Stromal cell of bone marrow (primary cell): ENCODE results near the gene EXOG.

ENCODE experiments used
- DNase-seq: peaks from one replicate; pipeline ENCODE4 v3.0.0-alpha.2; 2012; ENCODE audit warnings: low read depth

Gene EXOG, protein sequence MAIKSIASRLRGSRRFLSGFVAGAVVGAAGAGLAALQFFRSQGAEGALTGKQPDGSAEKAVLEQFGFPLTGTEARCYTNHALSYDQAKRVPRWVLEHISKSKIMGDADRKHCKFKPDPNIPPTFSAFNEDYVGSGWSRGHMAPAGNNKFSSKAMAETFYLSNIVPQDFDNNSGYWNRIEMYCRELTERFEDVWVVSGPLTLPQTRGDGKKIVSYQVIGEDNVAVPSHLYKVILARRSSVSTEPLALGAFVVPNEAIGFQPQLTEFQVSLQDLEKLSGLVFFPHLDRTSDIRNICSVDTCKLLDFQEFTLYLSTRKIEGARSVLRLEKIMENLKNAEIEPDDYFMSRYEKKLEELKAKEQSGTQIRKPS

DNA sequence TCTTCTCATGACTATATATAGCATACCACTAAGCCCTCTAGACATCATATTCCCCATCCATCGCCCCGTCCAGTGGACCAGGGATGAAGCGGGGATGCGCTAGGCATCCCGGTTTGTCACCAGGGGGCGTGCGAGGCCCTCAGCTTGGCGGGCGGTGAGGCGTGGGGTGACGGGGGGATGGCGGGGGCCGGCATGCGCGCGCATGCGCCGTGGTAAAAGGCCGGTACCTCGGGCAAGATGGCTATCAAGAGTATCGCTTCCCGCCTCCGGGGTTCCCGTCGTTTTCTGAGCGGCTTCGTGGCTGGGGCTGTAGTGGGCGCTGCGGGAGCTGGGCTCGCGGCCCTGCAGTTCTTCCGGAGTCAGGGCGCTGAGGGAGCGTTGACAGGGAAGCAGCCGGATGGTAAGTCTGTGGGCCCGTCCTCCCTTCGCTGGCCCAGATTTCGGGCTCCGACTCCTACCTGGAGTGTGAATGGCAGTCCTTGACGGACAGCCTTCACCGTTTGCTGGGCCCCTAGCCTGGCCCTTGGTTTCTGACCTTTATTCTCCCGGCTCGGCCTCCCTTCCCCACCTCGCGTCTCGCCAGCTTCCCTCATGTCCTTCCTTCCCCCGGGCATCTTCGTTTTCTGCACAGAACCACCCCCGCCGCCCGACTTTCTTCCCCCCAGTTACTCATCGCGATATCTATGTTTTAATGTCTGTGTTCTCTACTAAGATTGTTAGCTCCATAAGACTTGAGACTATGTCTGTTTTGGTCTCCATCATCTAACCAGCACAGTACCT, at the start of gene EXOG:
EXOG (plus strand) TSS at position 210 of the 780 bp plus-strand sequence; CDS start at position 238, 28 bp downstream.
- peak; percentile 81 for DNase-seq

DNA sequence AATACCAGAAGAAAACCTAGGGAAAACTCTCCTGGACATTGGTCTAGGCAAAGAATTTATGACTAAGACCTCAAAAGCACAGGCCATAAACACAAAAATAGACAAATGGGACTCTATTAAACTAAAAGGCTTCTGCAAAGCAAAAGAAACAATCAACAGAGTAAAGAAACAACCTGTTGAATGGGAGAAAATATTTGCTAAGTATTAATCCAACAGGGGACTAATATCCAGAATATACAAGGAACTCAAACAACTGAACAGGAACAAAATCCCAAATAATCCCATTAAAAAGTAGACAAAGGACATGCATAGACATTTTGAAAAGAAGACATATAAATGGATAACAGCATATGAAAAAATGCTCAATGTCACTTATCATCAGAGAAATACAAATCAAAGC, 49.3 kb upstream of the EXOG start:
- DNase-seq: no peak

DNA sequence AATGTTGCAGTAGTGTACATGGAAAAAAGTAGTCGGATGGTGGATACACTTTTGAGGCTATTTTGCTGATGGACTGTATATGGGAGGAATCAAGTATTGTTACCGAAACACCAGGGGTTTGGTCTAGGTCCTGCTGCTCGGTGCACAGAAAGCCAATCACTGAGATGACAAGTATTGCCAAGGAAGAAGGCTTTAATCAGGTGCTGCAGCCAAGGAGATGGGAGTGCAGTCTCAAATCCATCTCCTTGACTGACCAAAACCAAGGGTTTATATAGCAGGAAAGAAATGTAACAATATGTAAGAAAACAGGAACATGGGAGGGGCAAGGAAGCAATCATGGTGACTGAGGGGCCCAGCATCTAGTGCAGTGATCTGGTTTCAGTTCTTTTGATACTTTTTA, 45.3 kb upstream of the EXOG start:
- no peak for DNase-seq

DNA sequence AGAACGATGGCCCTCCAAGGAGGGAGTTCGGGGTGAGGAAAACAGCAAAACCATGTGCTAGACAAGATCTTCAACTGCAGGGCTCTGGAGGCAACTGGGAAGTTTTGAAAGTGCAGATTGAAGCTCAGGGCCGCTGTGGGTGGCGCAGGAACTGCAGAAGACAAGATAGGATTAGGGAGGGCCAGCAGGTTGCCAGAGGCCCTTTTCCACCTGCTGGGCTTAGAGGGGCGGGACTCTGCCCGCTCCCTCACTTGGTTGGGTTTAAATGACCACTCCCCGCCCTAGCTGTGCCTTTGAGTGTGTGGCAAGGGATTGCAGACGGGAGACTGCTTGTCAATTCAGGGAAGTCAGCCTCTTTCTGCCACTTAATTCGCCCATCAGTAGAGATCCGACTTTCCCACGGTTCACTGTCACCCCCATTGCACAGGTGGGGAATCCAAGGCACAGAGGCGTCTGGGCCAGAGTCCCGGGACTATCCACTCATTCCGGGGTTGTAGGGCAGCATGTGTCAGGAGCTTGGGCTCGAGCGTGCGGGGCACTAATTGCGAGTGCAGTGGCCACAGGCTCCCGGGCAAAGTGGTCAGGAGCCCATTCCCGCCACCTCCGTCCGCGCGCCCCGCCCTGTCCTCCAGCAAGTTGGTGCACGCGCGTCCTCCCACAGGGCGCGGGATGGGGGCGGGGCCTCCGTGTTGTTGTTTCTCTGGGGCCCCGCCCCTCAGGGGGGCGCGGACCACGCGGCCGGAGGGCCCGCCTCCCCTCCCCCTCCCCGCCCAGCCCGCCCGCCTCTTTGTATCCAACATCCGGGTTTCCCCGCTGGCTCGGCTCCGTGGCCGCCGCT, 42.8 kb upstream of the EXOG start, which contains the start of gene ACVR2B:
ACVR2B (plus strand) TSS at position 816 of the 838 bp plus-strand sequence. CDS start 433 bp downstream, outside the sequence.
- DNase-seq: peak; percentile 42

DNA sequence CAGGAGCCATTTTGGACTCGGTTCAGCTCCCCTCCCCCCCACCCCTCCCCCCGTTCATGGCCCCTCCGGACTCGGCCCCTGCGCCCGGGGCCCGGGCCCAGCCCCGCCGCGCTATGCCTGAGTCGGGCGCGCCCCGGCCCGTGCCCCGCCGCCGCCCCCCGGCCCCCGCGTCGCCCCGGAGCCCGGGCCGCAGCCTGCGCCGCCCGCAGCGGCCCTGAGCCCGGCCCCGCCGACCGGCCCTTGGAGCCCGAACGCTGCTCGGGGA, 42.3 kb upstream of the EXOG start:
- DNase-seq: no peak

DNA sequence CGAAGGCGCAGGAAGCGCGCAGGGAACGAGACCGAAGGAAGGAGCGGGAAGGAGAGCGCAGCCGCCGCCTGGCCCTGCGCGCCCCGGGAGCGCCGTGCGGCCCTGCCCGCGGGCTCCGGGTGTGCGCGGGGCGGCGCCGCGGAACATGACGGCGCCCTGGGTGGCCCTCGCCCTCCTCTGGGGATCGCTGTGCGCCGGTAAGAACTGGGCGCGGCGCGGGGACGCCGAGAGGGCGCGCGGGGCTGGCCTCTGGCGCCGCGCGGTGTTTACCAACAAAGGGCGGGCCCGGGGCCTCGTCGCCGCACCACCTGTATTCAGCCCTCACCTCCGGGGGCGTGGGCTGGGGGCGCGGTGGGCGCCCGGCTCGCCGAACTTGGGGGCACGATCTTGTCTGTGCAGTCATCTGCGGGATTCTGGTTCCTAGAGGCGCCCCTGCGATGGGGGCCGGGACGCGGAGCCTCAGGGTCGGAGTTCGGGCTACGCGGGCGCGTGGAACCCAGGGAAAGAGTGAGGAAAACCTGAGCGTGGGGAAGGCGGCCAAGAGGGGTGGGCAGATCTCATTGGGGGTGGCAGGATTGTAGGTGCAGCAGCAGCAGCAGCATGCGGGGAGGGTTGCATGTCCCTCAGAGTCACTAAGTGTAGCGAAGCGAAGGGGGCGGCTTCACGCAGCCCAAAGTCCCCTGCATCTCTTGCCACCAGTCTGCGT, 41.8 kb upstream of the EXOG start:
- DNase-seq: no peak

DNA sequence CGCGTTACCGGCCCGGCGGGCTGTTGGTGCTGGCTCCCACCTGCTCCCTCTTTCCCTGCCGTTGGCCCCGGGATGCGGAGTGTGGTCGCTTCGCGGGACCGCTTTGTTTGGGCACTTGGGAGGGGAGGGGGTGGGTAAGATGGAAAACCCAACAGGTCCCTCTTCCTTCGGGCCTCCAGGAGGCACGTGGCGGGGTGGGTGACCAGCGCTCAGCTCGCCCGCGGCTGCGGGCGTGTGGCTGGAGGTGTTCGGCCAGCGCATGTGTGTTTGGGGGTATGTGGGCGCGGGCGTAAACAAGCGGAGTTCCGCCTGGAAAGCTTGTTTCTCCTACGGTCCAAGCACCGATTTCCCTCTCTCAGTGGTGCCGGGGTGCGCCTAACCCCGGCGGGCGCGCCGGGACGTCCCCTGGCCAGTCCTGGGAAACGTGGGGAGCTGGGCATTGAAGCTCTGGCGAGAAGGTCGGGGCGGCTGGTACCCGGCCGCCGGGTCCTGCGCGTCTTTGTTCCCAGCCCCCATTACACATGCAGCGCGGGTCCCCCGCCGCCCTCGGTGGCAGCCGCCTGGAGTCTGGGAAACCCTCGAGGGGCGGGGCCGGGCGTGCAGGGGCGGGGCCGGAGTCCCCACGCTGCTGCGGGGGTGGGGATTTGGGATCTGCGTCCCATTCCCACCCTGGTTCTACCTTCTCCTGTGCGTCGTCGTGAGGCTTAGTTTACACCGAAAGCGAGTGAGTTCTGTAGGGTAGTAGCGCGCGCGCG, 41.1 kb upstream of the EXOG start:
- DNase-seq: no peak

DNA sequence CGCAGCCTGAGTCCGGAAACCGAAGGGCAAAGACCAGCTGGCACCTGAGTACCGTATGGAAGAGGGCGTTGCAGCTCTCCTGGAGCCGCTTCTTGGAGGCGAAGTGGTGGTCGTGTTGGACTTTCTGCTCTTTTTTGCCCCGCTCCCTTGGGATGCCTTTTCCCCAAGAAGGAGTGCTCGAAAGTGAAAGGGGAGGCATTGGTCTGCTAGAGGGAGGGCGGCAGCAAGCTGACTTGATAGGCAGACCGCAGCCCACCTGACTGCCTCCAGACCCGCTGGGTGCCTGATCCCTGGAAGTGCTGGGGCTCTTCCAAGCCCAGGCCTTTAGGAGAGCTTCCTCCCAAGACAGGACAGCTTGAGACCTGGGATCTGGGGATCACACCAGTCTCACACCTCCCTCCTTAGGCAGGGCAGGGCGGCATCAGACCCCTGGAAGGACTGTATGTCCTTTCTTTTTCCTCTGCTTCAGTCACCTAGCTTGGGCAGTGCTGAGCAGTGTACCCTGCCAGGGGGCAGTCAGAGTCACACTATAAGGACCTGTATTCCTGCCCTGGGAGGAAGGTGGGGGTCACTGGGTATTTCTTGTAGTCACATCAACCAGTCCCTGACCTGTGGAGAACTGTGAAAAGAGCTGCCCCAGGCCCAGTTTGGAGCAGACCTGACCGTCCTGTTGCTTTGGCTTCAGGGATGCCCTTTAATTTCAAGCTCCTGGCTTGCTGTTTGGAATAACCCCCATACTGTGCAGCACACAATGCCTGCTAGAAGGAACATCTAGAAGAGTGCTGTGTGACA, 40.3 kb upstream of the EXOG start:
- DNase-seq: no peak

DNA sequence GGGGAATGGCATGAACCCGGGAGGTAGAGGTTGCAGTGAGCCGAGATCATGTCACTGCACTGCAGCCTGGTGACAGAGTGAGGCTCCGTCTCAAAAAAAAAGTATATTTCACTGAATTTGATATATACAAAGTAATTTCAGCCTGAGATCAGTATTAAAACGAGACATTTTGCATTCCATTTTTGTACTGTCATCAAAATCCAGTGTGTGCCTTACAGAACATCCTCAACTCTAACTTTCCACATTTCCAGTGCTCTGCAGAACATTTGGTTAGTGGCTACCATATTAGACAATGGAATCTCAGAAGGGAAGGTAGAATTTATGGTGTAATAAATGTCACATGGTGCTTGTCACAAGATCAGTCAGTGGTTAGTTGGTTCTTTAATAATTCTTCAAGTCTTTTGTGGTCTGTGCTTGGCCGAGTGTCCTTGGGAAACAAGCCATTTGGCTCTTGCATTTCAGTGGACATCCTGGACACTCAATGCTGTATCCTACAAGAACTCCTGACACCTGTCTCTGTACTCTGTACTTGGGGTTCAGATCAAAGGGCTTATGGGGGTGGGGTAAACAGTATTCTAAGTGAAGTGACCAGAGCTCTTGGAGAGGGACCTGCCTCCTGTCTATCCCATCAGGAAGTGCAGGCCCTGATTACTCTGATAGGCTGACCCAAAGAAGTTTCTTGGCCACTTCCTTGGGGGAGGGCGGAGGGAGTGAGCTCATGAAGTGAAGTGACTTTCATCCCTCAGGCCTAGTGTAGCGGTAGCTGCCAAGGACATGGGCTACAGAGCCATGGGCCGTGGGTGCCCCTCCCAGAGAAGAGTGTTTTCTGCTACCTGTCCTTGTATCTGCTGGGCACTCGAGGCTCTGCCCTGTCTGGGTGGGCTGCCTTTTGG, 38.8 kb upstream of the EXOG start:
- DNase-seq: no peak

DNA sequence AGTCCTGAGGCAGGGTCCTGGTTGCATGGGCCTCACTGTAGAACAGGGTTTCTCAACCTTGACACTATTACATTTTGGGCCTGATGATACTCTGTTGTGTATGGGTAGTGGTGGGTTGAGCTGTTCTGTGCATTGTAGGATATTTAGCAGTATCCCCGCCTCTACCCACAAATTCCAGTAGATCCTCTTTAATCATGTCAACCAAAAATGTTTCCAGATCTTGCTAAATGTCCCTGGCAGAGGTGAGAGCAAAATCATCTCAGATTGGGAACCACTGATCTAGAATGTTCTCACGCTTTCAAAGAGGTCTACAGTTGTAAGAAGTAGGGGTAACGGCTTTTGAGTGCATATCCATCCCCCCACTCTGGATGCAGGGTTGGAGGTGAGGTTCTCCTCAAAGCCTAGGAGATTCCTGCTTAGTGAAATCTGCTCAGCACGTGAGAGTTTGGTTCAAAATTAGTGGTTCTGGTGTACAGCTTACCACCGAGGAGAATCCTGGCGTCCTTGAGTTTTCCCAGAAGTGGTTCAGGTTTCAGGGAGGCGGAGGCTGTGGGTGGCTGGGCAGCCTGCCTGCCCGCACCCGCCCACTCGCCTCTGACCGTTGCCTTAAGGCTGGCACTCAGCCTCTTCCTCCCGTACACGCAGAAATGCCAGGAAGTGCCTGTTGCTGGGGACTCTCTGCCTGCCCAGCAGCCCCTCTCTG, 37.2 kb upstream of the EXOG start:
- DNase-seq: peak; percentile 68

DNA sequence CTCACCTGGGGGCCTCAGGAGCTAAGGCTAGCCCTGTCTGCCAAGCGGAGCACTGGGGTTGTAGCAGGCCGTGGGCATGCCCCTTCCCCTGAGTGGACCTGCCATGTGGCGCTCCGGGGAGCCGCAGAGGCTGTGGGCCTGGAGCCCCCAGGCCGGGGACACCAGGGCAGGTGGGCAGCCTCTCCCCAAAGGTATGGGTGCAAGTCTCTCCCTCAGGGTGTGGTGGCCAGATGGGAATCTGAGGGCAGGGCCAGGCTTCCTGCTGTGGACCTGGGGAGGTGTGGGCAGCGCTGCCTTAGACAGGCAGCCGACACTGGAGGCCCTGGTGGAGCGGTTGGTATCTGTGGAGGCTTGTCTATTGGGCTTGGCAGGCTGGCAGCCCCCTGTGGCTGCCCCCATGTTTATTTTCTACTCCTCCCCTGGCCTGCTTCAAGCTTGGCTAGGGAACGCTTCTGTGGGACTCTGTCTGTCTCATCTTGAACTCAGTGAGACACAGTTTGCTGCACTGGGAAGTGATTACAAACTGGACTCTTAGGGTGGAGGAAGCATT, 36.6 kb upstream of the EXOG start:
- DNase-seq: no peak

DNA sequence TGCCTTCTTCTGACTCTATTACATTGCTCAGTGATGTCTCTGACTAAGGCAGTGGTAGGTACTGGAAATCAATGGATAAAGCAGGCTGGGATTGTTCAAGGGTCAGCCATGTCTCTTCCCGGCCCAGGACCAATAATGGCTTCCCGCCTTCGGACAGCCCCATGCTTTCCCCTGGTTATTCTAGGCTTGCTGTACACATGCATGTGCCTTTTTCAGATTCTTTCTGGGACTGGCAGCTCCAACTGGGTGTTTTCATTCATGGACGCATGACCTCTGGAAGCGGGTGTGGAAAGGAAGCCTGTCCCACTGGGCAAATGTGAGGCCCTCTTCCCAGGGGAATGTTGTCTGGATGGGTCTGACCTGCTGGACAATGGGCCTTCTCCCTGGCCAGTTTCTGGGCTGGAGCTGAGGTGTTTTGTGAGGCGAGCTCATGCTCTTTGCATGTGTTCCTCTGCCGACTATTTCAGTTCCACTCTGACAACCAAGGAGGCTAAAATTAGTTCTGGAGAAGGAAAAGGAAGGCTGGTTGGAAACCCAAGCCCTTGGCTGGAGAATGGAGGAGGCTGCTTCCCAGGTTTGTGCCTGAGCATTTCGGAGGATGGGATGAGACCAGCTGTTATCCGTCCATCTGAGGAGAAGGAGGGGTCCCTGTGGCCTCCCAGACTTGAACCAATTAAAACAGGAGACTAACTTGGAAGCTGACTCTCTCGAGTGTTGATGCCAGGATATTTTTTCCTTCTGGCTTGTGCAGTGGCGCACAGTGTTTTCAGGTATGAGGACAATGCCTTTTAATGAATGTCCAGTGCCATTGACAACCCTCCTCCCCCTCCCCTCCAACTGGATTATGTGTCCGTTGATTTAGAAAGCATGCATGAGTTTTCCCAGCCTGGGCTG, 35.5 kb upstream of the EXOG start:
- no peak for DNase-seq

DNA sequence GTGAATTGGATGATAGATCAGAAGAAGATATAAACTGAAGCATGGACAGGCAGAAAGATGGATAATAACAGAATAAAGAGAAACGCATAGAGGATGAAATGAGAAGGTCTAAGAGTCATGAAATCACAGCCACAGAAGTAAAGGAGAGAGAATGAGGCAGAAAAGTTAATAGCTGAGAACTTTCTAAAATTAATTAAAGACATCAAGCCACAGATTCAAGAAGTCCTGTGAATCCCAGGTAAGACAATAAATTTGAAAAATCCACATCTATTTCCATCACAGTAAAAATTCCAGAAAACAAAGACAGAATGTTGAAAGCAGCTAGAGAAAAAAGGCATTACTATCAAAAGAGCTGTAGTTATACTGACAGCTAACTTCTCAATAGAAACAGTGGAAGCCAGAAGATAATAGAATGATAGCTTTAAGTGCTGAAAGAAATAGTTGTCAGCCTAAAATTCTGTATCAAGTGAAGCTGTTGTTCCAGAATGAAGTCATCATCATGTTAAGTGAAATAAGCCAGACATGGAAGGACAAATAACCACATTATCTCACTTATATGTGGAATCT, 30.5 kb upstream of the EXOG start:
- DNase-seq: no peak

DNA sequence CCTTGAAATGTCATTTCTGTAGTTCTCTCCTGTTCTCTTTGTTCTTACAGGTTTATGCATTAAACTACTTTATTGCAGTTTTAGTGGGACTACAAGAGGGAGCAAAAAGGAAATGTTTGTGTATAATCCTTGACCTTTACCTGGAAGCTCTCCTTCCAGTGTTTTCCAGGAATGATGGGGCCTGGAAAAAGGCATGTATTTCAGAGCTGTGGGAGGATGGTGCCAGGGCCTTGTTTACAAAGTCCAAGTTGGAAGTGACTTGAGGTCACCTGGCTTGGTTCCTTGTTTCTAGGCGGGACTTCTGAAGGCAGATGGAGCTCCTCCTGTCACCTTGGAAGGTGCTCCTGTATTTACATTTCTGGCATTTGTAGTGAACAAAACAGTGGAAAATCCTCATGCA, 27.4 kb upstream of the EXOG start:
- DNase-seq: no peak

DNA sequence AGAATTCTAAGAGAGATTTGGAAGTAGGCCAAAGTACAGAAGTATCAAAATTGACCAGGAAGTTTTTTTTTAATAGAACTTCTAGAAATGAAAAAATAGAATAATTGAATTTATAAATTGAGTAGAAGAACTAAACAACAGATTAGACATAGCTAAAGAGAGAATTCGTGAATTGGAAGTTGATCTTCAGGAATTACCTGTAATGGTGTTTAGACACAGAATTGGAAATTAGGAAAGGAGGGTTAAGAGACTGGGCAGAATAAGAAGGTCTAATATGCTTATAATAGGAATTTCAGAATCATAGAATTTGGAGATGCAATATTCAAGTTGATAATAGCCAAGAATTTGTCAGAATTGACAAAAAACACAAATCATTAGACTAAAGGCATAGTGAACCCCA, 26.3 kb upstream of the EXOG start:
- no peak for DNase-seq

DNA sequence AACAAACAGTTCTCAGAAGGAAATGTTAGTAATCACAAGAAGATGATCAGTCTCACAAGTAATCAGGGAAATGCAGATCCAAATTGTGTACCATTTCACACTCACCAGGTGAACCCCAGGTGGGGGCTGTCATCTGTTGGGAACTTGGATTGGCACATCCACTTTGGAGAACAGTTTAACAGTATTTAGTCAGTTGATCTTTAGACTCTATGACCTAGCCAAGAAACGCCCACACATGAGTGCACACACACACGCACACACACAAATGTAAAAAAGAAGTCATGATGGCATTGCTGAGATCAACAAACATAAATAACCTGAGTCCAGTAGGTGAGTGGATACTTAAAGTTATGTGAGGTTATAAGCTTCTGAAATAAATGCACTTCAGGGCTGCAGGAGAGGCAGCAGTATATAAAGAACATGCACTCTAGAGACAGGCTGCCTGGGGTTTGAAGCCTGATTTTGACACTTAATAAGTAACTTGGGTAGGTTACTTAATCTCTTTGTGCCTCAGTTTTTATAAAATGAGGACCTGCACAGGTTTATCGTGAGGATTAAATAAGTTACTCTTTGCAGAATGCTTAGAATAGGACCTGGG, 24.8 kb upstream of the EXOG start:
- DNase-seq: no peak

DNA sequence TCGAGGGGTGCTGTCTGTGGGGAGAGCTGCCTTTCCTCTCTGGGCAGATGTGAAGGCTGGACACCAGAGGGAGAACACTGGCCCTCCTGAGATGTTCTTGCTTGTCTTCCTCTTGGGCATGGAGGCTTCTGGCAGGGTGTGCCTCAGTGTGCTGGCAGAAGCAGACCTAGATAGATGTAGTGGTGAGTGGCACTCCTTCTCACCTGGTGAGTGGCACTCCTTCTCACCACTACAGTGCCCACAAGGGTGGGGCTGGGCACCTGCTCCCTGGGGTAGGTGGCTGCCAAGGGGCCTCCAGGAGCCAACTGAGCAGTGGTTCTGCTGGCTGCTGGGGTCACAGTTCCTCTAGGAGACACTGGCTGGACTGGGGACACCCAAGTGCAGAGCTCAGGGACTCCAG, 23.8 kb upstream of the EXOG start:
- no peak for DNase-seq
